Endothelial cell (in vitro differentiated cells): Measurements from ENCODE around the gene NUDT5. TPM values are rescaled to one million over a fixed set of nuclear protein-coding genes. Genes with fewer than 3 reads are reported as not detected.

Source experiments
- DNase-seq: peaks from one replicate; pipeline ENCODE4 v3.0.0; 2021; ENCODE audit warnings: low spot score
- H3K27ac Mint-ChIP-seq: one replicate; pipeline ENCODE4 v1.8.0; 2021; ENCODE audit warnings: mixed read lengths, inconsistent platforms; ENCODE audit not compliant: unreplicated experiment
- H3K27me3 Mint-ChIP-seq: one replicate; pipeline ENCODE4 v1.8.0; 2021; ENCODE audit warnings: mild to moderate bottlenecking, moderate library complexity, mixed read lengths, inconsistent platforms; ENCODE audit not compliant: unreplicated experiment
- H3K36me3 Mint-ChIP-seq: one replicate; pipeline ENCODE4 v1.8.0; 2021; ENCODE audit warnings: mild to moderate bottlenecking, low read depth, mixed read lengths, inconsistent platforms; ENCODE audit not compliant: unreplicated experiment
- H3K4me1 Mint-ChIP-seq: one replicate; pipeline ENCODE4 v1.8.0; 2021; ENCODE audit warnings: mild to moderate bottlenecking, mixed read lengths, inconsistent platforms; ENCODE audit not compliant: unreplicated experiment
- H3K4me3 Mint-ChIP-seq: one replicate; pipeline ENCODE4 v1.8.0; 2021; ENCODE audit warnings: mild to moderate bottlenecking, mixed read lengths, inconsistent platforms; ENCODE audit not compliant: unreplicated experiment
- H3K9me3 Mint-ChIP-seq: one replicate; pipeline ENCODE4 v1.8.0; 2021; ENCODE audit warnings: mixed read lengths, inconsistent platforms; ENCODE audit not compliant: unreplicated experiment
- total RNA-seq: library from RNA; stranded (reverse); fragmentation: NEBNext Ultra II Directional; extraction: Animal tissue kit (Norgen Biotek cat#: 25700); gene quantifications from one replicate; pipeline ENCODE4 v1.2.1, GENCODE V29; 2021; ENCODE audit not compliant: unreplicated experiment
- TF ChIP-seq, protein P1 (sequence below): fragments of 200-600 bp; sonication (generic); IDR thresholded peaks from one replicate; pipeline ENCODE4 v1.5.0; 2021; ENCODE audit warnings: antibody characterized with exemption; ENCODE audit not compliant: unreplicated experiment

NUDT5 gene
- total RNA-seq, 1 donor from 2014 or later: 61.8 TPM

DNA sequence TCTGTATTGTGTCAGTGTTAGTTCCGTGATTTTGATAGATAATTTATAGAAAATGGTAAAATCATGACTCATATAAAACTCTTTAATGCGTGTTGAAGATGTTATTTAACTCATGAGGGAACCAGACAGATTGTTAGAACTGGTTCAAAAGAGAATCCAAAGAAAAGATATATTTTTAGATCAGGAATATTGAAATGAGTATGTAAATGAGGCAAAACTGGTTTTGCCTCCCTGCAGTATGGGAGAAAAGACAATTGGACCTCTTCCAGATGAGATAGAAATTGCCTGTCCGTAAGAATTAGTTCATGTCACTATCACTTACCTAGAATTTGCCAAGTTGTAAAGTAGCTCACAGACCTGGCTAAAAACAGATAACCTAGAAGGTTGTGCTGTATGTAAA, 17.9 kb upstream of the NUDT5 start:
- Mint-ChIP-seq H3K9me3 (no peaks in the 10 kb centered on the region), H3K4me3 (no peak overlapping the region), H3K27me3 (no peaks in the 10 kb centered on the region), H3K4me1 (peaks cover 7% of the 10 kb centered on the region), H3K36me3 (peaks cover 26% of the 10 kb centered on the region), H3K27ac (no peak overlapping the region)
- TF ChIP-seq, protein P1, sequence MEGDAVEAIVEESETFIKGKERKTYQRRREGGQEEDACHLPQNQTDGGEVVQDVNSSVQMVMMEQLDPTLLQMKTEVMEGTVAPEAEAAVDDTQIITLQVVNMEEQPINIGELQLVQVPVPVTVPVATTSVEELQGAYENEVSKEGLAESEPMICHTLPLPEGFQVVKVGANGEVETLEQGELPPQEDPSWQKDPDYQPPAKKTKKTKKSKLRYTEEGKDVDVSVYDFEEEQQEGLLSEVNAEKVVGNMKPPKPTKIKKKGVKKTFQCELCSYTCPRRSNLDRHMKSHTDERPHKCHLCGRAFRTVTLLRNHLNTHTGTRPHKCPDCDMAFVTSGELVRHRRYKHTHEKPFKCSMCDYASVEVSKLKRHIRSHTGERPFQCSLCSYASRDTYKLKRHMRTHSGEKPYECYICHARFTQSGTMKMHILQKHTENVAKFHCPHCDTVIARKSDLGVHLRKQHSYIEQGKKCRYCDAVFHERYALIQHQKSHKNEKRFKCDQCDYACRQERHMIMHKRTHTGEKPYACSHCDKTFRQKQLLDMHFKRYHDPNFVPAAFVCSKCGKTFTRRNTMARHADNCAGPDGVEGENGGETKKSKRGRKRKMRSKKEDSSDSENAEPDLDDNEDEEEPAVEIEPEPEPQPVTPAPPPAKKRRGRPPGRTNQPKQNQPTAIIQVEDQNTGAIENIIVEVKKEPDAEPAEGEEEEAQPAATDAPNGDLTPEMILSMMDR: no peak
- no peak for DNase-seq

DNA sequence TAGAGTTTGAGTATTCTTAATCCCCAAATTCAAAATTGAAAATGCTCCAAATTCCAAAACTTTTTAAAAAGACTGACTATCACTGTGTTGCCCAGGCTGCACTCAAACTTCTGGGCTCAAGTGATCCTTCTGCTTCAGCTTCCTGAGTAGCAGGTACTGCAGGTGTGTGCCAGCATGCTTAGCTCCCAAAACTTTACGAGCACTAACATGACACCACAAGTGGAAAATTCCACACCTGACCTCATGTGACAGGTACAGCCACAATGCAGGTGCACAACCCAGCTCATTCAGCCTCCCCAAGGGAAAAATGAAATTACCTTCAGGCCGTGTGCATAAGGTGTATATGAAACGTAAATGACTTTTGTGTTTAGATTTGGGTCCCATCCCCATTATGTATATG, 16.8 kb upstream of the NUDT5 start:
- peaks cover 34% of the 10 kb centered on the region for H3K36me3 Mint-ChIP-seq

DNA sequence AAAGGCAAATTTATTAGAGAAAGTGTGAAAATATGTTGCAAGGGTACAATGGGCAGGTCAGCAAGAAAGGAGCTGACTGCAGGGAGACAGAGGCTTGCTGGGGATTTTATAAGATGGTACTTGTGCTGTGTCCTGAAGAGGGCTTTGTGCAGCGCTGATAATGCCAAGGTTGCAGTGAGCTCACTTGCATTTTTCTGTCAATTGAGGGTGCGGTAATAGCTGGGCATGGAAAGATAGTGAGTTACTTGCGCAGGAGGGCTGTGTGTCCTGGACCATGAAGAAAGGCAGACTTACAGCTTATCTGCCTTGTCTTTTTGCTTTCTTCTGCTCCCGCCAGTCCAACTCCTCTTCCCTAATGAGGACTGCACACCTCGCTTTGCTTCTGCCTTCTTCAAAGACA, 12.8 kb upstream of the NUDT5 start:
- no peaks in the 10 kb centered on the region for H3K27me3 Mint-ChIP-seq
- H3K9me3 Mint-ChIP-seq: no peaks in the 10 kb centered on the region
- no peak for DNase-seq
- no peak overlapping the region for H3K27ac Mint-ChIP-seq
- TF ChIP-seq, protein P1: no peak
- H3K4me1 Mint-ChIP-seq: no peaks in the 10 kb centered on the region
- H3K4me3 Mint-ChIP-seq: peak overlapping the region; percentile 40
- H3K36me3 Mint-ChIP-seq: peaks cover 39% of the 10 kb centered on the region

More for the DNA sequence above, 16.8 kb upstream of the NUDT5 start:
- H3K27ac Mint-ChIP-seq: no peak overlapping the region
- DNase-seq: no peak
- no peaks in the 10 kb centered on the region for H3K27me3 Mint-ChIP-seq
- H3K9me3 Mint-ChIP-seq: no peaks in the 10 kb centered on the region
- peaks cover 7% of the 10 kb centered on the region for H3K4me1 Mint-ChIP-seq
- no peak overlapping the region for H3K4me3 Mint-ChIP-seq
- TF ChIP-seq, protein P1: no peak

DNA sequence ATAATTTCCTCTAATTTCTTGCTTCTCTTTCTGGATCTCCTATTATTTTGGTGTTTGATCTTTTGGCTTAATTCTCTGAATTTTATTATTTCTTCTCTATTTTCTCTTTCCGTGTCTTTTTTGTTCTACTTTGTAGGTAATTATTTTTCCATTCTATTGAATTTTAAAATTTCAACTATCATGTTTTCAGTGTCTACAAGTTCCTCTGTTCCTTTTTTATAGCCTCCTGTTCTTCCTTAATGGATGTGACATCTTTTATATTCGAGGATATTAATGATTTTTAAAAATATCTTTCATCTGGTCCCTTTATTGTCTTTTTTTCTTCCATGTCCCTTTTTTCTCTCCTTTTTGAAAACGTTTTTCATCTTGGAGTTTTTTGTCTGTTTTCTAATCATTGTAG, 11.4 kb upstream of the NUDT5 start:
- Mint-ChIP-seq H3K36me3 (peaks cover 42% of the 10 kb centered on the region), H3K4me1 (no peaks in the 10 kb centered on the region), H3K27me3 (no peaks in the 10 kb centered on the region), H3K9me3 (no peaks in the 10 kb centered on the region), H3K27ac (no peak overlapping the region), H3K4me3 (no peak overlapping the region)
- no peak for DNase-seq
- TF ChIP-seq, protein P1: no peak

DNA sequence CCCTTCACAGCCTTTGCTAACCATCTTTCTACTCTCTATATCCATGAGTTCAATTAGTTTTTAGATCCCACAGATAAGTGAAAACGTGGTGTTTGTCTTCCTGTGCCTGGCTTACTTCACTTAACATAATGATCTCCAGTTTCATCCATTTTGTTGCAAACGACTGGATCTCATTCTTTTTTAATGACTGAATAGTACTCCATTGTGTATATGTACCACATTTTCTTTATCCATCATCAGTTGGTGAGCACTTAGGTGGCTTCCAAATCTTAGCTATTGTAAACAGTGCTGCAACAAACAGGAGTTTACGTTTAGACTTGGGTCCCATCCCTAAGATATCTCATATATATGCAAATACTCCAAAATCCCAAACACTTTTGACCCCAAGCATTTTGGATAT, 9.4 kb upstream of the NUDT5 start:
- Mint-ChIP-seq H3K27ac (no peak overlapping the region), H3K4me3 (no peak overlapping the region), H3K4me1 (no peaks in the 10 kb centered on the region), H3K9me3 (no peaks in the 10 kb centered on the region), H3K27me3 (no peaks in the 10 kb centered on the region), H3K36me3 (peaks cover 37% of the 10 kb centered on the region)
- TF ChIP-seq, protein P1: no peak
- DNase-seq: no peak
